WTC11 (cell line): Measurements from ENCODE around the gene KNDC1. TPM values are rescaled to one million over a fixed set of nuclear protein-coding genes. Genes with fewer than 3 reads are reported as not detected.

Experiments used
- ATAC-seq: fragments of 200-7000 bp; cut with Tn5 transposase; 2 replicates; pipeline ENCODE4 v1.10.0; 2021; ENCODE audit warnings: mild to moderate bottlenecking, moderate library complexity
- CTCF ChIA-PET: fragments of 300-600 bp; sonication (Branson Sonifier 250); formaldehyde crosslinking; loops from one replicate; lab custom pipeline; 2021; ENCODE audit warnings: antibody characterized with exemption; lab: Charles Lee
- POLR2A ChIA-PET: fragments of 350-600 bp; sonication (Branson Sonifier 250); formaldehyde crosslinking; loops from one replicate; lab custom pipeline; 2021; ENCODE audit warnings: antibody characterized with exemption; lab: Charles Lee
- DNase-seq: peaks from one replicate; pipeline ENCODE4 v3.0.0; 2021; ENCODE audit warnings: low spot score
- H3K27ac Mint-ChIP-seq: 2 replicates; pipeline ENCODE4 v1.8.0; 2021; ENCODE audit warnings: mixed read lengths
- H3K27me3 Mint-ChIP-seq: 2 replicates; pipeline ENCODE4 v1.8.0; 2021; ENCODE audit warnings: low read depth, mild to moderate bottlenecking, moderate library complexity, mixed read lengths
- H3K36me3 Mint-ChIP-seq: 2 replicates; pipeline ENCODE4 v1.8.0; 2021; ENCODE audit warnings: mixed read lengths
- H3K4me1 Mint-ChIP-seq: 2 replicates; pipeline ENCODE4 v1.8.0; 2022; ENCODE audit warnings: mixed read lengths
- H3K4me3 Mint-ChIP-seq: 2 replicates; pipeline ENCODE4 v1.8.0; 2021; ENCODE audit warnings: mild to moderate bottlenecking, moderate library complexity, mixed read lengths
- H3K9me3 Mint-ChIP-seq: 2 replicates; pipeline ENCODE4 v1.8.0; 2021; ENCODE audit warnings: mixed read lengths
- CTCF ChIP-seq: fragments of 200-600 bp; IDR thresholded peaks from 2 replicates; pipeline ENCODE4 v1.8.0; 2022; ENCODE audit warnings: antibody characterized with exemption
- FOXK1 ChIP-seq: sonication (generic); formaldehyde crosslinking; IDR thresholded peaks from 2 replicates; pipeline ENCODE4 v1.8.0; 2022; ENCODE audit warnings: mild to moderate bottlenecking, moderate library complexity, missing genetic modification reagents
- IRF1 ChIP-seq: sonication (generic); formaldehyde crosslinking; IDR thresholded peaks from 2 replicates; pipeline ENCODE4 v1.8.0; 2023; ENCODE audit warnings: missing genetic modification reagents
- OVOL2 ChIP-seq: fragments of 250-450 bp; sonication (Bioruptor Pico); IDR thresholded peaks from 2 replicates; pipeline ENCODE4 v1.9.0; 2021; ENCODE audit warnings: mild to moderate bottlenecking, borderline replicate concordance
- PRDM15 ChIP-seq: sonication (generic); formaldehyde crosslinking; IDR thresholded peaks from 2 replicates; pipeline ENCODE4 v1.8.0; 2022; ENCODE audit warnings: missing genetic modification reagents
- RELA ChIP-seq: sonication (generic); formaldehyde crosslinking; IDR thresholded peaks from 2 replicates; pipeline ENCODE4 v1.8.1; 2022; ENCODE audit warnings: missing genetic modification reagents, mild to moderate bottlenecking, borderline replicate concordance
- RORB ChIP-seq: fragments of 250-450 bp; sonication (Bioruptor Pico); IDR thresholded peaks from 2 replicates; pipeline ENCODE4 v1.9.0; 2021; ENCODE audit warnings: mild to moderate bottlenecking
- USF1 ChIP-seq: sonication (generic); formaldehyde crosslinking; IDR thresholded peaks from 2 replicates; pipeline ENCODE4 v1.8.0; 2022; ENCODE audit warnings: mild to moderate bottlenecking, missing genetic modification reagents
- ZBTB43 ChIP-seq: sonication (generic); formaldehyde crosslinking; IDR thresholded peaks from 2 replicates; pipeline ENCODE4 v1.8.1; 2023; ENCODE audit warnings: mild to moderate bottlenecking, missing genetic modification reagents
- ZNF263 ChIP-seq: sonication (generic); formaldehyde crosslinking; IDR thresholded peaks from 2 replicates; pipeline ENCODE4 v1.8.1; 2022; ENCODE audit warnings: low read depth, mild to moderate bottlenecking, moderate library complexity, missing genetic modification reagents
- total RNA-seq: library from RNA; stranded (reverse); gene quantifications from 3 replicates; pipeline ENCODE4 v1.2.3, GENCODE V29; 2021
- TF ChIP-seq, protein P1 (sequence below): fragments of 250-450 bp; sonication (Bioruptor Pico); IDR thresholded peaks from 2 replicates; pipeline ENCODE4 v1.9.0; 2021; ENCODE audit warnings: mild to moderate bottlenecking, borderline replicate concordance
- TF ChIP-seq, protein P2 (sequence below): fragments of 250-450 bp; sonication (Bioruptor Pico); IDR thresholded peaks from 2 replicates; pipeline ENCODE4 v2.1.2; 2022; ENCODE audit warnings: mild to moderate bottlenecking, moderate library complexity
- TF ChIP-seq, protein P3 (sequence below): sonication (generic); formaldehyde crosslinking; IDR thresholded peaks from 2 replicates; pipeline ENCODE4 v1.8.1; 2022; ENCODE audit warnings: missing genetic modification reagents, borderline replicate concordance
- TF ChIP-seq, protein P4 (sequence below): sonication (generic); formaldehyde crosslinking; conservative IDR thresholded peaks from 2 replicates; pipeline ENCODE4 v1.8.1; 2023; ENCODE audit warnings: mild to moderate bottlenecking, low read depth, missing genetic modification reagents, moderate library complexity

The KNDC1 gene
- total RNA-seq, 1 experiment from 2014 or later: 26.6 TPM

DNA sequence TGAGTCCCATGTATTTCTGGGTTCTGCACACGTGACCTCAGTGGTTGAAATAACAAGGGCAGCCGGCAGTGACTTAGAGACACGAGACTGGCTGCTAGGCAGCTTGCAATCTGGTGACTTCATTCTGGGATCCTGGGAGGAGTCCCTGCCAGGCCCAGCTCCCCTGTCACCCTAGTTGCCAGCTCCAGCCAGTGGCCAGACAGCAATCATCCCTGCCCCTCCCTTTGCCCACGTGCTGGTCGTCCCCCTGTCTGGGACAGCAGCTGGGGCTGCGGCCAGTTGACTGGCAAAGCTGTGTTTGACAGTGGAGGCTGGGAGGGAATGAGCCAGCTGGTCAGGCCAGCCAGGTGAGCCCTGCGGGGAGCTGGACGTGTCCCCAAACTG, 42.3 kb upstream of the KNDC1 start (continued):
- TF ChIP-seq, protein P1, sequence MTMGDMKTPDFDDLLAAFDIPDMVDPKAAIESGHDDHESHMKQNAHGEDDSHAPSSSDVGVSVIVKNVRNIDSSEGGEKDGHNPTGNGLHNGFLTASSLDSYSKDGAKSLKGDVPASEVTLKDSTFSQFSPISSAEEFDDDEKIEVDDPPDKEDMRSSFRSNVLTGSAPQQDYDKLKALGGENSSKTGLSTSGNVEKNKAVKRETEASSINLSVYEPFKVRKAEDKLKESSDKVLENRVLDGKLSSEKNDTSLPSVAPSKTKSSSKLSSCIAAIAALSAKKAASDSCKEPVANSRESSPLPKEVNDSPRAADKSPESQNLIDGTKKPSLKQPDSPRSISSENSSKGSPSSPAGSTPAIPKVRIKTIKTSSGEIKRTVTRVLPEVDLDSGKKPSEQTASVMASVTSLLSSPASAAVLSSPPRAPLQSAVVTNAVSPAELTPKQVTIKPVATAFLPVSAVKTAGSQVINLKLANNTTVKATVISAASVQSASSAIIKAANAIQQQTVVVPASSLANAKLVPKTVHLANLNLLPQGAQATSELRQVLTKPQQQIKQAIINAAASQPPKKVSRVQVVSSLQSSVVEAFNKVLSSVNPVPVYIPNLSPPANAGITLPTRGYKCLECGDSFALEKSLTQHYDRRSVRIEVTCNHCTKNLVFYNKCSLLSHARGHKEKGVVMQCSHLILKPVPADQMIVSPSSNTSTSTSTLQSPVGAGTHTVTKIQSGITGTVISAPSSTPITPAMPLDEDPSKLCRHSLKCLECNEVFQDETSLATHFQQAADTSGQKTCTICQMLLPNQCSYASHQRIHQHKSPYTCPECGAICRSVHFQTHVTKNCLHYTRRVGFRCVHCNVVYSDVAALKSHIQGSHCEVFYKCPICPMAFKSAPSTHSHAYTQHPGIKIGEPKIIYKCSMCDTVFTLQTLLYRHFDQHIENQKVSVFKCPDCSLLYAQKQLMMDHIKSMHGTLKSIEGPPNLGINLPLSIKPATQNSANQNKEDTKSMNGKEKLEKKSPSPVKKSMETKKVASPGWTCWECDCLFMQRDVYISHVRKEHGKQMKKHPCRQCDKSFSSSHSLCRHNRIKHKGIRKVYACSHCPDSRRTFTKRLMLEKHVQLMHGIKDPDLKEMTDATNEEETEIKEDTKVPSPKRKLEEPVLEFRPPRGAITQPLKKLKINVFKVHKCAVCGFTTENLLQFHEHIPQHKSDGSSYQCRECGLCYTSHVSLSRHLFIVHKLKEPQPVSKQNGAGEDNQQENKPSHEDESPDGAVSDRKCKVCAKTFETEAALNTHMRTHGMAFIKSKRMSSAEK: no peak
- no peak for TF ChIP-seq USF1 (CRISPR knock-in tag)
- no peak for TF ChIP-seq IRF1 (CRISPR knock-in tag)

DNA sequence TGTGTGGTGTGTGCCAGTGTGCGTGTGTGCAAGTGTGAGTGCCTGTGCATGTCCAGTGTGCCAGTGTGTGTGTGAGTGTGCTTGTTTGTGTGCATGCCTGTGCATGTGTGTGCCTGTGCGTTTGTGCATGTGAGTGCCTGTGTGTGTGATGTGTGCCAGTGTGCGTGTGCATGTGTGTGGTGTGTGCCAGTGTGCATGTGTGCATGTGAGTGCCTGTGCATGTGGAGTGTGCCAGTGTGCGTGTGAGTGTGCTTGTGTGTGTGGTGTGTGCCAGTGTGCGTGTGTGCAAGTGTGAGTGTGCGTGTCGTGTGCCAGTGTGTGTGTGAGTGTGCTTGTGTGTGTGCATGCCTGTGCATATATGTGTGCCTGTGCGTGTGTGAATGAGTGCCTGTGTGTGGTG, 38.5 kb upstream of the KNDC1 start:
- ChIA-PET CTCF (no interaction called here), POLR2A (no interaction called here)
- DNase-seq (no peak), ATAC-seq (no peak)
- no peaks in the 10 kb centered on the region; the same call in 1 of the 2 replicates for H3K27me3 Mint-ChIP-seq
- H3K4me1 Mint-ChIP-seq: no peaks in the 10 kb centered on the region
- peaks cover 14% of the 10 kb centered on the region for H3K36me3 Mint-ChIP-seq
- H3K4me3 Mint-ChIP-seq: no peak overlapping the region
- no peak overlapping the region for H3K27ac Mint-ChIP-seq
- peaks cover 18% of the 10 kb centered on the region for H3K9me3 Mint-ChIP-seq
- TF ChIP-seq CTCF (no peak), RORB (CRISPR knock-in tag) (no peak), FOXK1 (CRISPR knock-in tag) (no peak), ZBTB43 (CRISPR knock-in tag) (peak; percentile 62; the same call in 1 of the 2 replicates), PRDM15 (CRISPR knock-in tag) (no peak), ZNF263 (CRISPR knock-in tag) (no peak), RELA (no peak), OVOL2 (CRISPR knock-in tag) (no peak)
- TF ChIP-seq, protein P2, sequence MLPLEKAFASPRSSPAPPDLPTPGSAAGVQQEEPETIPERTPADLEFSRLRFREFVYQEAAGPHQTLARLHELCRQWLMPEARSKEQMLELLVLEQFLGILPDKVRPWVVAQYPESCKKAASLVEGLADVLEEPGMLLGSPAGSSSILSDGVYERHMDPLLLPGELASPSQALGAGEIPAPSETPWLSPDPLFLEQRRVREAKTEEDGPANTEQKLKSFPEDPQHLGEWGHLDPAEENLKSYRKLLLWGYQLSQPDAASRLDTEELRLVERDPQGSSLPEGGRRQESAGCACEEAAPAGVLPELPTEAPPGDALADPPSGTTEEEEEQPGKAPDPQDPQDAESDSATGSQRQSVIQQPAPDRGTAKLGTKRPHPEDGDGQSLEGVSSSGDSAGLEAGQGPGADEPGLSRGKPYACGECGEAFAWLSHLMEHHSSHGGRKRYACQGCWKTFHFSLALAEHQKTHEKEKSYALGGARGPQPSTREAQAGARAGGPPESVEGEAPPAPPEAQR (CRISPR knock-in tag): no peak
- TF ChIP-seq, protein P3, sequence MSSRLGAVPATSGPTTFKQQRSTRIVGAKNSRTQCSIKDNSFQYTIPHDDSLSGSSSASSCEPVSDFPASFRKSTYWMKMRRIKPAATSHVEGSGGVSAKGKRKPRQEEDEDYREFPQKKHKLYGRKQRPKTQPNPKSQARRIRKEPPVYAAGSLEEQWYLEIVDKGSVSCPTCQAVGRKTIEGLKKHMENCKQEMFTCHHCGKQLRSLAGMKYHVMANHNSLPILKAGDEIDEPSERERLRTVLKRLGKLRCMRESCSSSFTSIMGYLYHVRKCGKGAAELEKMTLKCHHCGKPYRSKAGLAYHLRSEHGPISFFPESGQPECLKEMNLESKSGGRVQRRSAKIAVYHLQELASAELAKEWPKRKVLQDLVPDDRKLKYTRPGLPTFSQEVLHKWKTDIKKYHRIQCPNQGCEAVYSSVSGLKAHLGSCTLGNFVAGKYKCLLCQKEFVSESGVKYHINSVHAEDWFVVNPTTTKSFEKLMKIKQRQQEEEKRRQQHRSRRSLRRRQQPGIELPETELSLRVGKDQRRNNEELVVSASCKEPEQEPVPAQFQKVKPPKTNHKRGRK (CRISPR knock-in tag): no peak
- TF ChIP-seq, protein P4, sequence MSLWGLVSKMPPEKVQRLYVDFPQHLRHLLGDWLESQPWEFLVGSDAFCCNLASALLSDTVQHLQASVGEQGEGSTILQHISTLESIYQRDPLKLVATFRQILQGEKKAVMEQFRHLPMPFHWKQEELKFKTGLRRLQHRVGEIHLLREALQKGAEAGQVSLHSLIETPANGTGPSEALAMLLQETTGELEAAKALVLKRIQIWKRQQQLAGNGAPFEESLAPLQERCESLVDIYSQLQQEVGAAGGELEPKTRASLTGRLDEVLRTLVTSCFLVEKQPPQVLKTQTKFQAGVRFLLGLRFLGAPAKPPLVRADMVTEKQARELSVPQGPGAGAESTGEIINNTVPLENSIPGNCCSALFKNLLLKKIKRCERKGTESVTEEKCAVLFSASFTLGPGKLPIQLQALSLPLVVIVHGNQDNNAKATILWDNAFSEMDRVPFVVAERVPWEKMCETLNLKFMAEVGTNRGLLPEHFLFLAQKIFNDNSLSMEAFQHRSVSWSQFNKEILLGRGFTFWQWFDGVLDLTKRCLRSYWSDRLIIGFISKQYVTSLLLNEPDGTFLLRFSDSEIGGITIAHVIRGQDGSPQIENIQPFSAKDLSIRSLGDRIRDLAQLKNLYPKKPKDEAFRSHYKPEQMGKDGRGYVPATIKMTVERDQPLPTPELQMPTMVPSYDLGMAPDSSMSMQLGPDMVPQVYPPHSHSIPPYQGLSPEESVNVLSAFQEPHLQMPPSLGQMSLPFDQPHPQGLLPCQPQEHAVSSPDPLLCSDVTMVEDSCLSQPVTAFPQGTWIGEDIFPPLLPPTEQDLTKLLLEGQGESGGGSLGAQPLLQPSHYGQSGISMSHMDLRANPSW: no peak
